ENCODE measurements around the gene LAMA2. TPM values are rescaled to one million over a fixed set of nuclear protein-coding genes. Genes with fewer than 3 reads are reported as not detected.

The LAMA2 gene
- total RNA-seq, 1 experiment from 2014 or later, result 8.2 TPM

- TF ChIP-seq CTCF (IDR thresholded peaks at IDR 0.05 in 2 of 3, conservative IDR thresholded peaks at IDR 0.05 in 1 of 3; ENCODE audit: borderline replicate concordance in 1 of 3, insufficient read depth in 1 of 3, low read depth in 2 of 3, low read length in 2 of 3), result no peak
- no peak for TF ChIP-seq EZH2phosphoT487 (IDR thresholded peaks at IDR 0.05; ENCODE audit: borderline replicate concordance)
- no peak for TF ChIP-seq ZBTB33 (IDR thresholded peaks at IDR 0.05; ENCODE audit: extremely low read depth, insufficient replicate concordance, low read length)
Measured at GRCh38 chr6:129495652-129496051, 612.7 kb downstream of the LAMA2 start (continued).

GRCh38 chr6:129497481-129498441 is 614.8 kb downstream of the LAMA2 start:
- intact Hi-C loops (cut with micrococcal nuclease), result loop anchor here (2.0 to 5.0 kb wide), 5 partner anchors 69 to 523 kb away; no protein-coding TSS in a partner anchor
- no peak for ATAC-seq
- Histone ChIP-seq H4K20me1 (ENCODE audit: insufficient read depth) (no peaks in the 10 kb centered on the region), H3K79me2 (ENCODE audit: insufficient read depth, low read length) (no peaks in the 10 kb centered on the region), H3K36me3 (ENCODE audit: control insufficient read depth in 1 of 2, insufficient read depth in 2 of 2, low read length in 2 of 2) (peaks cover 0 to 3% of the 10 kb centered on the region in 2 experiments; a peak in 1 of 4 replicates), H3K9ac (ENCODE audit: low read length) (peak overlapping the region; percentile 67), H3K27ac (ENCODE audit: low read depth, low read length) (peak overlapping the region; percentile 97), H2AFZ (ENCODE audit: low read depth, low read length, poor library complexity, severe bottlenecking) (peak overlapping the region; percentile 13), H3K4me2 (ENCODE audit: low read length) (peak overlapping the region; percentile 64), H3K9me2 (ENCODE audit: insufficient read depth) (no peaks in the 10 kb centered on the region), H3K27me3 (ENCODE audit: insufficient read depth, low read length) (no peaks in the 10 kb centered on the region), H3K4me3 (replicated peaks in 1 of 2; ENCODE audit: low read depth in 1 of 2, low read length in 2 of 2) (no peak overlapping the region), H3K9me3 (ENCODE audit: control insufficient read depth in 1 of 2, insufficient read depth in 1 of 2, low read depth in 1 of 2, low read length in 2 of 2) (no peaks in the 10 kb centered on the region), H3K4me1 (ENCODE audit: control insufficient read depth in 1 of 2, insufficient read depth in 2 of 2, low read length in 2 of 2) (peaks cover 68 to 84% of the 10 kb centered on the region in 2 experiments)
- TF ChIP-seq CTCF (IDR thresholded peaks at IDR 0.05 in 2 of 3, conservative IDR thresholded peaks at IDR 0.05 in 1 of 3; ENCODE audit: borderline replicate concordance in 1 of 3, insufficient read depth in 1 of 3, low read depth in 2 of 3, low read length in 2 of 3) (no peak), EGR1 (IDR thresholded peaks at IDR 0.05; ENCODE audit: low read depth) (no peak), CBX3 (IDR thresholded peaks at IDR 0.05; ENCODE audit: low read depth) (no peak), FOSL1 (IDR thresholded peaks at IDR 0.05; ENCODE audit: low read depth) (no peak), EZH2phosphoT487 (IDR thresholded peaks at IDR 0.05; ENCODE audit: borderline replicate concordance) (no peak), SIN3A (IDR thresholded peaks at IDR 0.05; ENCODE audit: low read depth) (no peak), SRF (IDR thresholded peaks at IDR 0.05; ENCODE audit: low read depth) (no peak), TCF7L2 (IDR thresholded peaks at IDR 0.05; ENCODE audit: borderline replicate concordance, extremely low read depth, insufficient read depth, insufficient read length) (no peak), CEBPB (IDR thresholded peaks at IDR 0.05; ENCODE audit: low read depth) (no peak), RAD21 (IDR thresholded peaks at IDR 0.05; ENCODE audit: low read depth) (no peak), EZH2 (IDR thresholded peaks at IDR 0.05) (no peak), ATF3 (IDR thresholded peaks at IDR 0.05) (no peak)
- TF ChIP-seq, protein P1, sequence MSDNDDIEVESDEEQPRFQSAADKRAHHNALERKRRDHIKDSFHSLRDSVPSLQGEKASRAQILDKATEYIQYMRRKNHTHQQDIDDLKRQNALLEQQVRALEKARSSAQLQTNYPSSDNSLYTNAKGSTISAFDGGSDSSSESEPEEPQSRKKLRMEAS (IDR thresholded peaks at IDR 0.05), result no peak
- ChIA-PET RAD21 (ENCODE audit: low non-redundant PET in 1 of 2, low total read pairs in 2 of 2, uncharacterized antibody in 2 of 2, unreplicated experiment in 2 of 2) (interaction anchor here in 1 of 2 experiments (0.7 kb wide), 1 partner anchor 920 kb away, joined by 3 read pairs; no protein-coding TSS in a partner anchor), CTCF (interaction anchor here (0.7 to 1.3 kb wide), 4 partner anchors 100 to 524 kb away, joined by 3 to 5 read pairs (median 4); no protein-coding TSS in a partner anchor), POLR2A (interaction anchor here (0.9 to 1.4 kb wide), 3 partner anchors 8 to 596 kb away, joined by 3 to 6 read pairs (median 4); no protein-coding TSS in a partner anchor)
- no TSS peak for BruUV-seq (replicated peaks)
- no peak for DNase-seq (ENCODE audit: low read depth, low spot score)
